ENCODE data around the gene OOEP. TPM values are rescaled to one million over a fixed set of nuclear protein-coding genes. Genes with fewer than 3 reads are reported as not detected.
A peak's percentile ranks its signal among the peaks of the same experiment; 100 is the strongest.

The OOEP gene
- total and polyA plus RNA-seq, 10 donors: 0.17 to 0.70 (median 0.23) TPM; not detected in 6

DNA sequence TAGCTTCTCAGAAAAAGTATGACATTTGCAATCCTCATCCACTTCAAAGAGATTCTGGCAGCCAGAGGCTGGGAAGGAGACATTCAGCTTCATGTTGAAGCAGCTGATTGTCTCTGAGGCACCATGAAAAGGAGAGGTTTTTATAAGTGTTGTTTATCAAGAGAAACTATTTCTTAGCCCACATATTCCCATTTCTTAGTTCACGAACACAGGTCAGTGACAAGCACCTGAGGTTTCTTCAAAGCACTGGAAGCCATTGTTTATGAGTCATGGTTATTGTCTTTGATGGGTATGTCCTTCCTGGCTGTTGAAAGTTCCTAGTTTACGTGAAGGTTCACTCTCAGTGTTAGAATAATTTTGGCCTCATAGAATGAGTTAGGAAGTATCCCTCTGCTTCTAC lies 22.0 kb upstream of the OOEP start:
- Histone ChIP-seq H3K4me1 (peaks cover 3 to 20% (median 9%) of the 10 kb centered on the region in 6 donors), H3K27ac (no peak overlapping the region), H3K9me3 (no peaks in the 10 kb centered on the region), H3K36me3 (no peaks in the 10 kb centered on the region), H3K4me3 (no peak overlapping the region), H3K27me3 (replicated peaks in 1 of 7) (no peaks in the 10 kb centered on the region)
- TF ChIP-seq POLR2A (IDR thresholded peaks at IDR 0.05) (no peak), POLR2AphosphoS5 (IDR thresholded peaks at IDR 0.05) (no peak)
- TF ChIP-seq, protein P1, sequence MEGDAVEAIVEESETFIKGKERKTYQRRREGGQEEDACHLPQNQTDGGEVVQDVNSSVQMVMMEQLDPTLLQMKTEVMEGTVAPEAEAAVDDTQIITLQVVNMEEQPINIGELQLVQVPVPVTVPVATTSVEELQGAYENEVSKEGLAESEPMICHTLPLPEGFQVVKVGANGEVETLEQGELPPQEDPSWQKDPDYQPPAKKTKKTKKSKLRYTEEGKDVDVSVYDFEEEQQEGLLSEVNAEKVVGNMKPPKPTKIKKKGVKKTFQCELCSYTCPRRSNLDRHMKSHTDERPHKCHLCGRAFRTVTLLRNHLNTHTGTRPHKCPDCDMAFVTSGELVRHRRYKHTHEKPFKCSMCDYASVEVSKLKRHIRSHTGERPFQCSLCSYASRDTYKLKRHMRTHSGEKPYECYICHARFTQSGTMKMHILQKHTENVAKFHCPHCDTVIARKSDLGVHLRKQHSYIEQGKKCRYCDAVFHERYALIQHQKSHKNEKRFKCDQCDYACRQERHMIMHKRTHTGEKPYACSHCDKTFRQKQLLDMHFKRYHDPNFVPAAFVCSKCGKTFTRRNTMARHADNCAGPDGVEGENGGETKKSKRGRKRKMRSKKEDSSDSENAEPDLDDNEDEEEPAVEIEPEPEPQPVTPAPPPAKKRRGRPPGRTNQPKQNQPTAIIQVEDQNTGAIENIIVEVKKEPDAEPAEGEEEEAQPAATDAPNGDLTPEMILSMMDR (IDR thresholded peaks at IDR 0.05 in 8 of 11, conservative IDR thresholded peaks at IDR 0.05 in 3 of 11): no peak
- WGBS, 5 donors: 66 to 85% (median 74%) methylated on average over 2 of the region's 2 CpGs
- DNase-seq: no peak
- intact Hi-C loops (cut with DNase I; ENCODE audit: low total_unique reads): no loop called here

DNA sequence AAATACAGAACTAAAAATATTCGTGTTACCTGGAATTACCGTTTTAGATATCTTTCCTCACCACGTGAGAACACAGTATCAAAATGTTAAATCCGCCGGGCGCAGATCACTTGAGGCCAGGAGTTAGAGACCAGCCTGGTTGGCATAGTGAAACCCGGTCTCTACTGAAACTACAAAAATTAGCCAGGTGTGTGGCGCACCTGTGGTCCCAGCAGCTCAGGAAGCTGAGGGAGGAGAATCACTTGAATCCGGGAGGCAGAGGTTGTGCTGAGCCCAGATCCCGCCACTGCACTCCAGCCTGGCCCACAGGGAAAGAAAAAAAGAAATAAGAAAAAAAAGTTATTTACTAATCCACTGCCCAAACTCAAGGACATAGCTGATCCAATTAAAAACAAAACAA lies 20.2 kb upstream of the OOEP start:
- H3K36me3 ChIP-seq: no peaks in the 10 kb centered on the region
- no peak for DNase-seq
- H3K27me3 ChIP-seq (replicated peaks in 1 of 7): no peaks in the 10 kb centered on the region
- no peaks in the 10 kb centered on the region for H3K9me3 ChIP-seq
- TF ChIP-seq POLR2A (IDR thresholded peaks at IDR 0.05) (no peak), POLR2AphosphoS5 (IDR thresholded peaks at IDR 0.05) (no peak)
- TF ChIP-seq, protein P1 (IDR thresholded peaks at IDR 0.05 in 8 of 11, conservative IDR thresholded peaks at IDR 0.05 in 3 of 11): no peak
- H3K4me1 ChIP-seq: peaks cover 3 to 20% (median 9%) of the 10 kb centered on the region in 6 donors
- H3K27ac ChIP-seq: no peak overlapping the region
- intact Hi-C loops (cut with DNase I; ENCODE audit: low total_unique reads): no loop called here
- 79 to 87% (median 85%) methylated on average over 10 of the region's 10 CpGs for WGBS, 5 donors
- H3K4me3 ChIP-seq: no peak overlapping the region

DNA sequence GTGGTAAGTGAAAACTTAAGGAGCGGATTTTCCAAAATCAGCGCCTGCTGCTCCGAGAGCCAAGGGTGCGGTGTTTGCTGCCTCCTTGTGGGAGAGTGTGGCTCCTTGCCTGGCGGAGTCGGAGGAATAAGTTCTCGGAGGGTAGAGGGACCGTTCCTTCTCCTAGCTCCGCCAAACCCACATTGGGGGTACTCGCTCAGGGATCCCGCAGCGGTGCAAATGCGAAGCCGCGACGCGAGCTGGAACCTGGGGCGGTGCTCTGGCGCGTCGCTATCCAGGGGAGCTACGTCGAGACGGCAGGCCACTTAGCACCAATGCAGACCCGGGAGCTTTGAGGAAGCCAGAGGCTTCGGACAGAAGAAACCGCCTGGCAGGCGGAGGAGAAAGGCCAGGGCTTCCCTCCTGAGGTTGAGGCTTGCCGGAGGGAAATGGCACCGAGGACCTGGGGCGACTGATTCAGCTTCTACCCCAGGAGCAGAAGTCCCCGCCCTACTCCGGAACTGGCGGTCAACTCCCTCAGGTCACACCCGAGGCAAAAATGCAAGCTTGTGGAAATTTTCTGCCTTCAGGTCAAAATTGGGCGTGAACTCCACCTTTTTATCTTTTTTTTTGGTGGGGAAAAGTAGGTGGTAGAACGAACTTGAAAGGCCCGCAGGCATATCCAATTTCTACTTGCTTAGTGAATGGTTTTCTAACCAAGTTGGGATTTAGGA lies 19.3 kb upstream of the OOEP start:
- no peaks in the 10 kb centered on the region for H3K9me3 ChIP-seq
- no peaks in the 10 kb centered on the region for H3K36me3 ChIP-seq
- peaks cover 3 to 20% (median 9%) of the 10 kb centered on the region in 6 donors for H3K4me1 ChIP-seq
- peak overlapping the region in 7 of 8 donors; percentile 58 to 83 (median 70) for H3K27ac ChIP-seq
- TF ChIP-seq POLR2A (IDR thresholded peaks at IDR 0.05): no peak
- peak in 1 of 3 donors; percentile 38 for TF ChIP-seq POLR2AphosphoS5 (IDR thresholded peaks at IDR 0.05)
- TF ChIP-seq, protein P1 (IDR thresholded peaks at IDR 0.05 in 8 of 11, conservative IDR thresholded peaks at IDR 0.05 in 3 of 11): peak in 9 of 11 experiments; percentile 12 to 51 (median 39)
- 1 to 3% (median 2%) methylated on average over 37 to 38 of the region's 38 CpGs for WGBS, 5 donors
- intact Hi-C loops (cut with DNase I; ENCODE audit: low total_unique reads): no loop called here
- peak; percentile 87 for DNase-seq
- no peaks in the 10 kb centered on the region for H3K27me3 ChIP-seq (replicated peaks in 1 of 7)
- peak overlapping the region; percentile 44 to 72 (median 48) for H3K4me3 ChIP-seq

DNA sequence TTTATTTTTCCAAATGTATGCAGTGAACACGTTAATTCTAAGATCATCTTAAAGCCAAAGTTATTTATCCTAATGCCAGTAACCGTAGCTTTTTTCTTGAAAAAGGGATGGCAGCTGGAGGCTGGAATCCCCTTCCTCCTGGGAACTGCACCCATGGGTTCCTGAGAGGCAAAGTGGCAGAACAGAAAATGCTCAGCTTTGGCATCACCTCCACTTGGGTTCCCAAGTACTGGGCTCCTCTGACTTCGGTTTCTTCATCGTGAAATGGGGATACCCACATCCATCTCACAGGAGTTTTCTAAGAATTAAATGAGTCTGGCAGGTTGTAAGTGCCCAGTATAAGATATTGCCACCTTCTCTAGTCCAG lies 18.7 kb upstream of the OOEP start:
- DNase-seq: no peak
- 46 to 52% (median 48%) methylated on average over 4 of the region's 4 CpGs for WGBS, 5 donors
- Histone ChIP-seq H3K36me3 (no peaks in the 10 kb centered on the region), H3K4me1 (peaks cover 3 to 20% (median 9%) of the 10 kb centered on the region in 6 donors), H3K27ac (peak overlapping the region in 3 of 8 donors; percentile 76 to 83 (median 78)), H3K27me3 (replicated peaks in 1 of 7) (no peaks in the 10 kb centered on the region), H3K9me3 (no peaks in the 10 kb centered on the region), H3K4me3 (peak overlapping the region; percentile 44 to 72 (median 48))
- intact Hi-C loops (cut with DNase I; ENCODE audit: low total_unique reads): no loop called here
- TF ChIP-seq, protein P1 (IDR thresholded peaks at IDR 0.05 in 8 of 11, conservative IDR thresholded peaks at IDR 0.05 in 3 of 11): no peak
- no peak for TF ChIP-seq POLR2A (IDR thresholded peaks at IDR 0.05)
- TF ChIP-seq POLR2AphosphoS5 (IDR thresholded peaks at IDR 0.05): no peak
